SW480 (cell line): ENCODE data around the gene WIPF3.
"Not testable (repeated sequence)": the region's sequence is repeated elsewhere in the genome, so short reads cannot be mapped to it uniquely, and the experiment has no call there.

Experiments
- DNase-seq: peaks from one replicate; pipeline ENCODE4 v3.0.0-alpha.2; 2016; ENCODE audit warnings: low spot score

WIPF3 gene

GRCh38 chr7:29881724-29882123, 75.4 kb downstream of the WIPF3 start:
- no peak for DNase-seq

- DNase-seq = no peak
Measured at GRCh38 chr7:29882481-29882880, 76.2 kb downstream of the WIPF3 start.

- no peak for DNase-seq
Measured at GRCh38 chr7:29883462-29884398, 77.4 kb downstream of the WIPF3 start.

GRCh38 chr7:29884399-29885272, 78.3 kb downstream of the WIPF3 start:
- DNase-seq = no peak

- DNase-seq = no peak
Measured at GRCh38 chr7:29885626-29886025, 79.3 kb downstream of the WIPF3 start.

- DNase-seq = no peak
Measured at GRCh38 chr7:29886827-29887226, 80.5 kb downstream of the WIPF3 start.

- DNase-seq = no peak
Measured at GRCh38 chr7:29888006-29888405, 81.7 kb downstream of the WIPF3 start.

- DNase-seq = no peak
Measured at GRCh38 chr7:29889288-29889687, 83.0 kb downstream of the WIPF3 start.

GRCh38 chr7:29890251-29890650, 83.9 kb downstream of the WIPF3 start:
- no peak for DNase-seq

GRCh38 chr7:29890786-29891185, 84.5 kb downstream of the WIPF3 start:
- DNase-seq = not testable (repeated sequence)

- no peak for DNase-seq
Measured at GRCh38 chr7:29891766-29892165, 85.5 kb downstream of the WIPF3 start.

GRCh38 chr7:29892231-29892630, 85.9 kb downstream of the WIPF3 start:
- DNase-seq = no peak

- no peak for DNase-seq
Measured at GRCh38 chr7:29893351-29893965, 87.2 kb downstream of the WIPF3 start.

- no peak for DNase-seq
Measured at GRCh38 chr7:29894256-29894655, 87.9 kb downstream of the WIPF3 start.

- no peak for DNase-seq
Measured at GRCh38 chr7:29895559-29895958, 89.3 kb downstream of the WIPF3 start.

GRCh38 chr7:29896685-29897411, 90.5 kb downstream of the WIPF3 start:
- no peak for DNase-seq

- no peak for DNase-seq
Measured at GRCh38 chr7:29898301-29898700, 92.0 kb downstream of the WIPF3 start.

- no peak for DNase-seq
Measured at GRCh38 chr7:29900745-29901144, 94.4 kb downstream of the WIPF3 start.

- DNase-seq = no peak
Measured at GRCh38 chr7:29906200-29907022, 100.1 kb downstream of the WIPF3 start.

GRCh38 chr7:29914180-29914579, 107.9 kb downstream of the WIPF3 start:
- no peak for DNase-seq
